ENCODE data around the gene GMPR. TPM values are rescaled to one million over a fixed set of nuclear protein-coding genes. Genes with fewer than 3 reads are reported as not detected.
A peak's percentile ranks its signal among the peaks of the same experiment; 100 is the strongest.

GMPR gene
- total RNA-seq, 1 experiment from 2014 or later: 1.4 TPM

DNA sequence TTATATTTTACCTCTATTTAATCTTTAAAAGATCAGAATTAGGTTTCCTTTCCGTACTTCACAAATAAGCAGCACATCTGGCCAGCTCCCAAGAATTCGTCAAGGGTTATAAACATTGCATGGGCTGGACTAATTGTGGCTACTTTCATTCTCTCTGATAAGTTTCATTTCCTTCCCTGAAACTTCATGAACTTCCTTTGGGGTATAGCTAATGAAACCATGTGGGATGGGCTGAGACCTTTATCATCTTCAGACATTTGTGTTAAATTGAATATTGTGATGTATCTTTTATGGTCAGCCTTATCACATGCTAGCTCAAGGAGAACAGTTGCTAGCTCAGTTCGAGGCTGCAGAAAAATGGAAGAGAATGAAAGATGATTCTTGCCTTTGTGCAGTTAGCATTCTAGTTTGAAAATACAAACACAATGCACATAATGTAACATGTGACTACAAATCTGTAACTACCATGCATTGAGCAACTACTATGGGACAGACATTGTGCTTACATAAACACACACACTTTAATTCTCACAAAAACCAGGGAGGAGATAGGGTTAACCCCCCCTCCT is 1.7 kb upstream of the GMPR start:
- CTCF ChIA-PET: interaction anchor here (0.5 to 0.7 kb wide), 3 partner anchors 10 to 735 kb away, joined by 3 read pairs; no protein-coding TSS in a partner anchor
- no peaks in the 10 kb centered on the region for H3K9me3 Mint-ChIP-seq (ENCODE audit: low read depth, unreplicated experiment)
- no TSS peak for BruUV-seq (replicated peaks)
- no peak overlapping the region for H3K4me3 Mint-ChIP-seq (ENCODE audit: low read depth, unreplicated experiment)
- intact Hi-C loops (cut with micrococcal nuclease; ENCODE audit: unreplicated experiment): no loop called here
- TF ChIP-seq, protein P1, sequence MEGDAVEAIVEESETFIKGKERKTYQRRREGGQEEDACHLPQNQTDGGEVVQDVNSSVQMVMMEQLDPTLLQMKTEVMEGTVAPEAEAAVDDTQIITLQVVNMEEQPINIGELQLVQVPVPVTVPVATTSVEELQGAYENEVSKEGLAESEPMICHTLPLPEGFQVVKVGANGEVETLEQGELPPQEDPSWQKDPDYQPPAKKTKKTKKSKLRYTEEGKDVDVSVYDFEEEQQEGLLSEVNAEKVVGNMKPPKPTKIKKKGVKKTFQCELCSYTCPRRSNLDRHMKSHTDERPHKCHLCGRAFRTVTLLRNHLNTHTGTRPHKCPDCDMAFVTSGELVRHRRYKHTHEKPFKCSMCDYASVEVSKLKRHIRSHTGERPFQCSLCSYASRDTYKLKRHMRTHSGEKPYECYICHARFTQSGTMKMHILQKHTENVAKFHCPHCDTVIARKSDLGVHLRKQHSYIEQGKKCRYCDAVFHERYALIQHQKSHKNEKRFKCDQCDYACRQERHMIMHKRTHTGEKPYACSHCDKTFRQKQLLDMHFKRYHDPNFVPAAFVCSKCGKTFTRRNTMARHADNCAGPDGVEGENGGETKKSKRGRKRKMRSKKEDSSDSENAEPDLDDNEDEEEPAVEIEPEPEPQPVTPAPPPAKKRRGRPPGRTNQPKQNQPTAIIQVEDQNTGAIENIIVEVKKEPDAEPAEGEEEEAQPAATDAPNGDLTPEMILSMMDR (IDR thresholded peaks at IDR 0.05; ENCODE audit: unreplicated experiment): no peak
- peaks cover 20% of the 10 kb centered on the region for H3K27me3 Mint-ChIP-seq (ENCODE audit: unreplicated experiment)
- no peak overlapping the region for H3K27ac Mint-ChIP-seq (ENCODE audit: unreplicated experiment)
- peaks cover 18% of the 10 kb centered on the region for H3K36me3 Mint-ChIP-seq (ENCODE audit: insufficient read depth, unreplicated experiment)
- no peak for DNase-seq
- no peaks in the 10 kb centered on the region for H3K4me1 Mint-ChIP-seq (ENCODE audit: low read depth, unreplicated experiment)

DNA sequence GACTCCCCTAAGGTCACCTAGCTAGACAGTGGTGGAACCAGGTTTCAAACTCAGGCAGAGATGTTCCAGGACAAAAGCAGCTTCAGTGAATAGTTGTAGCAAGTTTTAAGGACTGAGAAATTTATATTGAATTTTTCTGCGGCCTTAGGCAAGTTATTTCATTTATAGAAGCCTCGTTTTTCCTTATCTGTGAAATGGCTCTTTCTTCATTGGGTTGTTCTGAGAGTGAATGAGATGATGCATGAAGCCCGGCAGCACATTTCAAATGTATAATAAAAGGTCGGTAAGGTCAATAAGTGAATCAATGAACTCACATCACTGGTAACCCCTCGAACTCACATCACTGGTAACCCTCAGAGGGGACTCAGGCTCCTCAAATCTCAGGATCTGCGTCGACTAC is 1.1 kb upstream of the GMPR start:
- TF ChIP-seq, protein P1 (IDR thresholded peaks at IDR 0.05; ENCODE audit: unreplicated experiment): no peak
- DNase-seq: no peak
- CTCF ChIA-PET: interaction anchor here (0.5 to 0.7 kb wide), 3 partner anchors 10 to 736 kb away, joined by 3 read pairs; no protein-coding TSS in a partner anchor
- Mint-ChIP-seq H3K27ac (ENCODE audit: unreplicated experiment) (no peak overlapping the region), H3K9me3 (ENCODE audit: low read depth, unreplicated experiment) (no peaks in the 10 kb centered on the region), H3K27me3 (ENCODE audit: unreplicated experiment) (peaks cover 20% of the 10 kb centered on the region), H3K36me3 (ENCODE audit: insufficient read depth, unreplicated experiment) (peaks cover 18% of the 10 kb centered on the region), H3K4me1 (ENCODE audit: low read depth, unreplicated experiment) (no peaks in the 10 kb centered on the region), H3K4me3 (ENCODE audit: low read depth, unreplicated experiment) (no peak overlapping the region)
- intact Hi-C loops (cut with micrococcal nuclease; ENCODE audit: unreplicated experiment): no loop called here
- no TSS peak for BruUV-seq (replicated peaks)

DNA sequence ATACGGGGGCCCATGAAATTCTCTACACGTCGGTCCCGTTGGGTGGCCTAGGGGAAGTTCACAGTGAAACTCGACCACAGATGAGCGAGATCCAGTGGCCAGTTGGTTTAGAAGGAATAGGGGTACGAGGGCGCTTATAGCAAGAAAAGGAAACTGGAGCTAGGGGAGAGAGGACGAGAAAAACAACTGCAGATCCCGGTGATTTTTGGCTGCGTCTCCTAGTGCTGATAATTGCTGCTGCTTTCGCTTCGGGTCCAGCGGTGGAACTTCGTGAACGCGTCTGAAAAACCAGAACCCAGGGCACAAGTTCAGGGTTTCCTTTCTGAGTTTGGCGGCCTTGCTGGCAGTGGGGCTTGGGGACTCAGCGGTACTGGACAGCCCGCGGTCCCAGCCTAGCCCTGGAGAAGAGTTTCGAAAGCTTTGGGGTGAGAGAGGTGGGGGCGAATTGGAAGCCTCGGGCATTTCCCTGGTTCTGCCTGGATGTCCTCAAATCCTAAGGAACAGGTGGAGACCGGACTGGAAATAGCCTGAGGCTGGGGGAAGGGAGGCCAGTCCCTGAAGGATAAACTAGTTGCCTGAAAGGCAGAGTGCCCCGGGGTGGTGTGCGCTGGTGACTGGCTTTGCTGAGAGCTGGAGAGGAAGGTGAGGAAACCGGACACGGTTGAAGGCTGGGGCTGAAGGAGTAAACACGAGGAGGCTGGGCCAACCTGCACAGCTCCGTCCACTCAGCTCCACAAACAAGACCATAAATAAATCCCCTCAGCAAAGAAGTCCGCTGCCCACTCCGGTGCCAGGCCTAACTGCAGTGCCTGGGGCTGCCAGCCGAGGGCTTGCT is 793 bp downstream of the GMPR start:
- peak overlapping the region; percentile 77 for H3K4me3 Mint-ChIP-seq (ENCODE audit: low read depth, unreplicated experiment)
- peaks cover 20% of the 10 kb centered on the region for H3K27me3 Mint-ChIP-seq (ENCODE audit: unreplicated experiment)
- H3K36me3 Mint-ChIP-seq (ENCODE audit: insufficient read depth, unreplicated experiment): peaks cover 18% of the 10 kb centered on the region

DNA sequence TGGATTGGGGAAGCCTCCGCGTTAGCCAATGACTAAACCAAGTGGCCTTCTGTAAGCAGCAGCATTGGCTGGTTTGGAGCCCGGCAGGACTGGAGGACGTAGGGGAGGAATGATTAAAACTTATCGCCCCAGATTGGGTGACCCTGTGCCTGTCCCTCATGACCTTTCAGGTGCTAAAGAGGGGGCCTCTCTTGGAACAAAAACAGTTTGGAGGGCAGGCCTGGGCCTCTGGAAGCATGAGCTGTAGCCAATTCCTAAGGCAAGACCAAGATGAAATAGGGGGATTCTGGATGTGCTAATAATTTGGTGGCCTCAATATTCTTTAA is 1.4 kb downstream of the GMPR start:
- CTCF ChIA-PET: interaction anchor here (1.4 kb wide), 1 partner anchor 10 kb away, joined by 4 read pairs; no protein-coding TSS in a partner anchor
- H3K9me3 Mint-ChIP-seq (ENCODE audit: low read depth, unreplicated experiment): no peaks in the 10 kb centered on the region
- intact Hi-C loops (cut with micrococcal nuclease; ENCODE audit: unreplicated experiment): no loop called here

More for the DNA sequence above, 793 bp downstream of the GMPR start:
- DNase-seq: peak; percentile 71
- TF ChIP-seq, protein P1 (IDR thresholded peaks at IDR 0.05; ENCODE audit: unreplicated experiment): no peak
- Mint-ChIP-seq H3K27ac (ENCODE audit: unreplicated experiment) (no peak overlapping the region), H3K4me1 (ENCODE audit: low read depth, unreplicated experiment) (no peaks in the 10 kb centered on the region), H3K9me3 (ENCODE audit: low read depth, unreplicated experiment) (no peaks in the 10 kb centered on the region)
- intact Hi-C loops (cut with micrococcal nuclease; ENCODE audit: unreplicated experiment): no loop called here
- BruUV-seq (replicated peaks): no TSS peak
- CTCF ChIA-PET: interaction anchor here (1.4 to 2.1 kb wide), 2 partner anchors 10 to 56 kb away, joined by 4 to 6 read pairs; no protein-coding TSS in a partner anchor

More for the DNA sequence above, 1.4 kb downstream of the GMPR start:
- TF ChIP-seq, protein P1 (IDR thresholded peaks at IDR 0.05; ENCODE audit: unreplicated experiment): no peak
- no TSS peak for BruUV-seq (replicated peaks)
- Mint-ChIP-seq H3K4me3 (ENCODE audit: low read depth, unreplicated experiment) (peak overlapping the region; percentile 77), H3K27me3 (ENCODE audit: unreplicated experiment) (peaks cover 20% of the 10 kb centered on the region), H3K27ac (ENCODE audit: unreplicated experiment) (no peak overlapping the region), H3K36me3 (ENCODE audit: insufficient read depth, unreplicated experiment) (peaks cover 18% of the 10 kb centered on the region), H3K4me1 (ENCODE audit: low read depth, unreplicated experiment) (no peaks in the 10 kb centered on the region)
- no peak for DNase-seq

All from Calu3 (cell line).